ENCODE data around the gene FGG. TPM values are rescaled to one million over a fixed set of nuclear protein-coding genes. Genes with fewer than 3 reads are reported as not detected.

FGG gene
- total and polyA plus RNA-seq, 2 of the 13 experiments (the other 11 are each of a cell fraction or from before 2014, with no cell fraction given): 1,037 to 2,423 TPM

- TF ChIP-seq, protein P1, sequence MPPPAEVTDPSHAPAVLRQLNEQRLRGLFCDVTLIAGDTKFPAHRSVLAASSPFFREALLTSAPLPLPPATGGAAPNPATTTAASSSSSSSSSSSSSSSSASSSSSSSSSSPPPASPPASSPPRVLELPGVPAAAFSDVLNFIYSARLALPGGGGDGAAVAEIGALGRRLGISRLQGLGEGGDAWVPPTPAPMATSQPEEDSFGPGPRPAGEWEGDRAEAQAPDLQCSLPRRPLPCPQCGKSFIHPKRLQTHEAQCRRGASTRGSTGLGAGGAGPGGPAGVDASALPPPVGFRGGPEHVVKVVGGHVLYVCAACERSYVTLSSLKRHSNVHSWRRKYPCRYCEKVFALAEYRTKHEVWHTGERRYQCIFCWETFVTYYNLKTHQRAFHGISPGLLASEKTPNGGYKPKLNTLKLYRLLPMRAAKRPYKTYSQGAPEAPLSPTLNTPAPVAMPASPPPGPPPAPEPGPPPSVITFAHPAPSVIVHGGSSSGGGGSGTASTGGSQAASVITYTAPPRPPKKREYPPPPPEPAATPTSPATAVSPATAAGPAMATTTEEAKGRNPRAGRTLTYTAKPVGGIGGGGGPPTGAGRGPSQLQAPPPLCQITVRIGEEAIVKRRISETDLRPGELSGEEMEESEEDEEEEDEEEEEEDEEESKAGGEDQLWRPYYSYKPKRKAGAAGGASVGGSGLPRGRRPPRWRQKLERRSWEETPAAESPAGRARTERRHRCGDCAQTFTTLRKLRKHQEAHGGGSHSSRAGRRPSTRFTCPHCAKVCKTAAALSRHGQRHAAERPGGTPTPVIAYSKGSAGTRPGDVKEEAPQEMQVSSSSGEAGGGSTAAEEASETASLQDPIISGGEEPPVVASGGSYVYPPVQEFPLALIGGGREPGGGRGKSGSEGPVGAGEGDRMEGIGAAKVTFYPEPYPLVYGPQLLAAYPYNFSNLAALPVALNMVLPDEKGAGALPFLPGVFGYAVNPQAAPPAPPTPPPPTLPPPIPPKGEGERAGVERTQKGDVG (CRISPR knock-in tag; IDR thresholded peaks at IDR 0.05; ENCODE audit: borderline replicate concordance): no peak
- TF ChIP-seq HES4 (CRISPR knock-in tag; IDR thresholded peaks at IDR 0.05; ENCODE audit: borderline replicate concordance) (no peak), GATA4 (IDR thresholded peaks at IDR 0.05; ENCODE audit: borderline replicate concordance, low read depth) (peak; percentile 87), ATF5 (CRISPR knock-in tag; IDR thresholded peaks at IDR 0.05; ENCODE audit: low read depth) (no peak), THAP9 (CRISPR knock-in tag; IDR thresholded peaks at IDR 0.05; ENCODE audit: borderline replicate concordance) (no peak), RFX1 (IDR thresholded peaks at IDR 0.05) (no peak), ZFY (CRISPR knock-in tag; IDR thresholded peaks at IDR 0.05) (no peak), NR2F1 (CRISPR knock-in tag; IDR thresholded peaks at IDR 0.05) (peak; percentile 90 to 94), ZMYM4 (CRISPR knock-in tag; IDR thresholded peaks at IDR 0.05) (peak; percentile 69; the same call in 1 of the 2 replicates), ONECUT2 (CRISPR knock-in tag; IDR thresholded peaks at IDR 0.05) (0 out of 2 replicates have a peak, but pooled peaks have one; percentile 40), ZIK1 (CRISPR knock-in tag; IDR thresholded peaks at IDR 0.05; ENCODE audit: borderline replicate concordance, low read depth) (no peak), AFF4 (CRISPR knock-in tag; IDR thresholded peaks at IDR 0.05) (no peak), NR3C1 (CRISPR knock-in tag; IDR thresholded peaks at IDR 0.05) (no peak), ZBTB20 (CRISPR knock-in tag; IDR thresholded peaks at IDR 0.05; ENCODE audit: borderline replicate concordance, low read depth) (peak; percentile 71; the same call in 1 of the 2 replicates)
- TF ChIP-seq, protein P2, sequence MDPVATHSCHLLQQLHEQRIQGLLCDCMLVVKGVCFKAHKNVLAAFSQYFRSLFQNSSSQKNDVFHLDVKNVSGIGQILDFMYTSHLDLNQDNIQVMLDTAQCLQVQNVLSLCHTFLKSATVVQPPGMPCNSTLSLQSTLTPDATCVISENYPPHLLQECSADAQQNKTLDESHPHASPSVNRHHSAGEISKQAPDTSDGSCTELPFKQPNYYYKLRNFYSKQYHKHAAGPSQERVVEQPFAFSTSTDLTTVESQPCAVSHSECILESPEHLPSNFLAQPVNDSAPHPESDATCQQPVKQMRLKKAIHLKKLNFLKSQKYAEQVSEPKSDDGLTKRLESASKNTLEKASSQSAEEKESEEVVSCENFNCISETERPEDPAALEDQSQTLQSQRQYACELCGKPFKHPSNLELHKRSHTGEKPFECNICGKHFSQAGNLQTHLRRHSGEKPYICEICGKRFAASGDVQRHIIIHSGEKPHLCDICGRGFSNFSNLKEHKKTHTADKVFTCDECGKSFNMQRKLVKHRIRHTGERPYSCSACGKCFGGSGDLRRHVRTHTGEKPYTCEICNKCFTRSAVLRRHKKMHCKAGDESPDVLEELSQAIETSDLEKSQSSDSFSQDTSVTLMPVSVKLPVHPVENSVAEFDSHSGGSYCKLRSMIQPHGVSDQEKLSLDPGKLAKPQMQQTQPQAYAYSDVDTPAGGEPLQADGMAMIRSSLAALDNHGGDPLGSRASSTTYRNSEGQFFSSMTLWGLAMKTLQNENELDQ (CRISPR knock-in tag; IDR thresholded peaks at IDR 0.05; ENCODE audit: borderline replicate concordance): no peak
Observed at GRCh38 chr4:154577324-154577723, 35.1 kb downstream of the FGG start (continued).

Measured in HepG2 (cell line).